Heart left ventricle (tissue), 13 donors: ENCODE results near the gene RAB40C.

ENCODE experiments used
- POLR2A ChIP-seq, 2 donors: fragments of 450-650 bp; IDR thresholded peaks; one replicate each; pipeline ENCODE4 v1.6.1; 2017; ENCODE audit warnings: antibody characterized with exemption in 2 of 2, mild to moderate bottlenecking in 2 of 2, moderate library complexity in 2 of 2
- TF ChIP-seq, protein P1 (sequence below), 12 donors: fragments of 200-600 bp; sonication (generic) in 4 of 12; IDR thresholded peaks; one replicate each; pipeline versions ENCODE4 v1.5.0 to v1.8.0; 2018 to 2022; ENCODE audit warnings: antibody characterized with exemption in 12 of 12, mild to moderate bottlenecking in 5 of 12
- donor health status: ischemic (EF 13 %, LVEDD 7.1; RV severe dilation, severe dysfunction).
- donor health status: DM: no; HTN: yes; CAD: no.
- donor health status: DM: no; HTN: no; CAD: no.
- donor health status: ischemic (EF 25% LVEDD 6.9; RV normal size, moderate dysfunction).
- donor health status: ischemic (EF 25% LVEDD 5.7; RV mildly dilated, moderate dysfunction).
- donor health status: ischemic (EF 35%, LVEDD 5.7; RV mildly dilated, moderate dysfunction).
- donor health status: nonischemic (EF 11% LVEDD 7.7; RV severe dilation, severe dysfunction).
- donor health status: DM: yes; HTN: yes; CAD: no.
- donor health status: PGD.
- donor health status: ischemic (EF 29% LVEDD 5.4; RV normal size, mild dysfunction).
- donor health status: nonischemic (EF 23%, LVEDD 6.1; RV moderate dilation, normal function).

DNA sequence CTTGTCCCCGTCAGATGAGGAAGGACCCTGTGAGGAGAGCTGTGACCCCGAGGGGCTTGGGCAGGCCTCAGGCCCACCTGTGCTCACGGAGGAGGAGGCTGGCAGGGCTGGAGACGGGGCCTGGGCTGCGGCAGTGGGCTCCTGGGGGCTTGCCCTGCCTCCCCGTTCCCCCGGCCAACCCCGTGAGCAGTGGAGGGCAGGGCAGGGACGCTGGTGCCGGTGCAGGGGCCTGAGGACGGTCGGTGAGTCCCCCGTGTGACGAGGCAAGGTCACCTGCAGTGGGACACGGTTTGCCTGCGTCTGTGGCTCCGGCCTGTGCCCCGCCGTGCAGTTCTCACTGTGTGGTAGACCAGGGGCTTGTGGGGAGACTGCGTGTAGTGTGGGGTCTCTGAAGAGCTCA, 69.8 kb downstream of the RAB40C start:
- TF ChIP-seq POLR2A (IDR thresholded peaks at IDR 0.05), result no peak
- TF ChIP-seq, protein P1, sequence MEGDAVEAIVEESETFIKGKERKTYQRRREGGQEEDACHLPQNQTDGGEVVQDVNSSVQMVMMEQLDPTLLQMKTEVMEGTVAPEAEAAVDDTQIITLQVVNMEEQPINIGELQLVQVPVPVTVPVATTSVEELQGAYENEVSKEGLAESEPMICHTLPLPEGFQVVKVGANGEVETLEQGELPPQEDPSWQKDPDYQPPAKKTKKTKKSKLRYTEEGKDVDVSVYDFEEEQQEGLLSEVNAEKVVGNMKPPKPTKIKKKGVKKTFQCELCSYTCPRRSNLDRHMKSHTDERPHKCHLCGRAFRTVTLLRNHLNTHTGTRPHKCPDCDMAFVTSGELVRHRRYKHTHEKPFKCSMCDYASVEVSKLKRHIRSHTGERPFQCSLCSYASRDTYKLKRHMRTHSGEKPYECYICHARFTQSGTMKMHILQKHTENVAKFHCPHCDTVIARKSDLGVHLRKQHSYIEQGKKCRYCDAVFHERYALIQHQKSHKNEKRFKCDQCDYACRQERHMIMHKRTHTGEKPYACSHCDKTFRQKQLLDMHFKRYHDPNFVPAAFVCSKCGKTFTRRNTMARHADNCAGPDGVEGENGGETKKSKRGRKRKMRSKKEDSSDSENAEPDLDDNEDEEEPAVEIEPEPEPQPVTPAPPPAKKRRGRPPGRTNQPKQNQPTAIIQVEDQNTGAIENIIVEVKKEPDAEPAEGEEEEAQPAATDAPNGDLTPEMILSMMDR (IDR thresholded peaks at IDR 0.05), result no peak
